Subcutaneous abdominal adipose tissue (tissue), 5 donors: ENCODE data around the gene FILIP1L.
A peak's percentile ranks its signal among the peaks of the same experiment; 100 is the strongest.

Experiments
- H3K27ac ChIP-seq: one replicate; pipeline ENCODE4 v1.7.0; 2013; ENCODE audit warnings: low read depth, mild to moderate bottlenecking, inconsistent platforms, low read length, moderate library complexity
- H3K27me3 ChIP-seq, 5 donors: one replicate each; pipeline ENCODE4 v1.7.0; 2013; ENCODE audit warnings: low read length in 5 of 5, inconsistent platforms in 1 of 5; ENCODE audit not compliant: control insufficient read depth in 5 of 5, insufficient read depth in 4 of 5
- H3K36me3 ChIP-seq, 5 donors: one replicate each; pipeline ENCODE4 v1.7.0; 2013; ENCODE audit warnings: low read length in 5 of 5; ENCODE audit not compliant: control insufficient read depth in 5 of 5, insufficient read depth in 5 of 5
- H3K4me1 ChIP-seq, 5 donors: one replicate each; pipeline ENCODE4 v1.7.0; 2013; ENCODE audit warnings: low read length in 5 of 5, mild to moderate bottlenecking in 3 of 5, moderate library complexity in 1 of 5; ENCODE audit not compliant: control insufficient read depth in 5 of 5, insufficient read depth in 5 of 5
- H3K4me3 ChIP-seq, 5 donors: one replicate each; pipeline ENCODE4 v1.7.0; 2013; ENCODE audit warnings: low read length in 5 of 5, low read depth in 1 of 5
- H3K9ac ChIP-seq, 5 donors: one replicate each; pipeline ENCODE4 v1.7.0; 2013; ENCODE audit warnings: low read length in 5 of 5, mild to moderate bottlenecking in 4 of 5, moderate library complexity in 3 of 5
- H3K9me3 ChIP-seq, 5 donors: one replicate each; pipeline ENCODE4 v1.7.0; 2013; ENCODE audit warnings: low read length in 5 of 5; ENCODE audit not compliant: control insufficient read depth in 5 of 5
- donor health status: healthy.
- donor health status: healthy.
- donor health status: healthy.
- donor health status: healthy.
- donor health status: healthy.

FILIP1L gene

DNA sequence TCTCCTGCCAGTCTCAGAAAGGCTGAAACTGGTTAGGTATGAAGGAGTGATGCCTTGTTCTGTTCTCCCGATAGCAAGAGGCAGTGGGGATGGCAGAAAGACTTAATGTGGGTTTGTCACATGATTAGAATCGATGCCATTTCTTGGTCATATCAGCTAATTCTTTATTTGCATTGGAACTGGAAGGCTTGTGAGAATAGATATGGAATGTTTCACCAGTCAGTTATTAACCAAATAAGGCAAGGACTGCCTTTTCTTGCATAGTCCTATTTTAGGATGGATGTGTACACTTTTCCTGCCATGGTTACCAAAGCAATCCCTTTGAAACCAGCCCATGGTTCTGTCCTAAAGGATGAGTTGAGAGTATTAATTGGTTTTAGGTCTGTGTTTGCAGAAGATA, 33.7 kb downstream of the FILIP1L start:
- peaks cover 0 to 15% (median 14%) of the 10 kb centered on the region in 5 donors for H3K4me1 ChIP-seq
- H3K9me3 ChIP-seq, result no peaks in the 10 kb centered on the region
- H3K27me3 ChIP-seq, result no peaks in the 10 kb centered on the region
- H3K36me3 ChIP-seq, result no peaks in the 10 kb centered on the region
- H3K4me3 ChIP-seq, result no peak overlapping the region
- no peak overlapping the region for H3K9ac ChIP-seq
- no peak overlapping the region for H3K27ac ChIP-seq

- Histone ChIP-seq H3K27me3 (no peaks in the 10 kb centered on the region), H3K4me1 (peaks cover 0 to 27% (median 15%) of the 10 kb centered on the region in 5 donors), H3K9me3 (no peaks in the 10 kb centered on the region), H3K4me3 (no peak overlapping the region), H3K27ac (no peak overlapping the region), H3K36me3 (no peaks in the 10 kb centered on the region), H3K9ac (no peak overlapping the region)
Observed at GRCh38 chr3:100079328-100079727, 35.0 kb downstream of the FILIP1L start.

GRCh38 chr3:100076731-100077529, 37.4 kb downstream of the FILIP1L start:
- H3K9ac ChIP-seq, result no peak overlapping the region
- H3K9me3 ChIP-seq, result no peaks in the 10 kb centered on the region
- no peaks in the 10 kb centered on the region for H3K27me3 ChIP-seq
- peak overlapping the region; percentile 69 for H3K27ac ChIP-seq
- H3K36me3 ChIP-seq, result no peaks in the 10 kb centered on the region
- H3K4me1 ChIP-seq, result peaks cover 0 to 49% (median 37%) of the 10 kb centered on the region in 5 donors
- no peak overlapping the region for H3K4me3 ChIP-seq

DNA sequence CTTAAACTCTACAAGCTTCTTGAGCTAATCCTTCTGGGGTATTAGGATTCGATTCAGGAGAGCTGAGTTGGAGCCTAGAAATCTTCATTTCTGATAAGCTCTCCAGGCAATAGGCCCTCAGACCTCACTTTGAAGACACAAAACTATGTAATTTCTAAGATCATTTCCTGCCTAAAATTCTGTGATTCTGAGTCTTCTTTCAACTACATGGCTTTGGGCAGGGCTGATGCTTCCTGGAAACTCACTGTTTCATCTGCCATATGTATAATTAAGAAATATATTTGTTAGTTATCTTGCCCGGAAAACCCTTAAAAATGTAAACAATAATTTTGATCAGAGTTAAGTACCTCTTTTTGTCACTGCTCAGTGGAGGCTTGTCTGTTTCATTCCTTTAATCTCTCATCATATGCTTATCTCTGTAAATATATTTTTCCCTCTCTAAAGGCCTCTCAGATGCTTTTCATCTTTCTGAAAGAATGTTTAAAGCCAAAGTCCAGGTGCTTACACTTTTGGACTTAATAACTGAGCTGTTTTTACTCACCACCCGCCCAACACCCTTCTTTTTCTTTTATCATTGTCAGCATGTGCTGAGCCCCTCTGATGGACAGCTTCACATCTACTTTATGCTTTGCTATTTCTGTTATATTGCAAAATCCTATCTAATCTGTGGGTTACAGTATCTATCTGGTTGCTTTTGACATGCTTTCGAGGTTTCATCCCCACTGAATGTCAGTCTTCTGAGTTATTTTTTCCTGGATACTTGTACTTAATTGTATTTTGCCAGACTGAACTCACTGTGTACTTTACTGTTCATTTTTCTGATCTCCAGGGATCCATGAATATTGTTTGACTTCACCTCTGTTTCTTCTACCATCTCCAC, 38.2 kb downstream of the FILIP1L start:
- Histone ChIP-seq H3K9ac (peak overlapping the region in 1 of 5 donors; percentile 34), H3K9me3 (no peaks in the 10 kb centered on the region), H3K36me3 (no peaks in the 10 kb centered on the region), H3K27me3 (no peaks in the 10 kb centered on the region), H3K4me1 (peaks cover 0 to 53% (median 42%) of the 10 kb centered on the region in 5 donors), H3K4me3 (no peak overlapping the region), H3K27ac (peak overlapping the region; percentile 69)

- no peak overlapping the region for H3K4me3 ChIP-seq
- H3K27me3 ChIP-seq, result no peaks in the 10 kb centered on the region
- peaks cover 0 to 53% (median 42%) of the 10 kb centered on the region in 5 donors for H3K4me1 ChIP-seq
- peak overlapping the region; percentile 69 for H3K27ac ChIP-seq
- peak overlapping the region in 1 of 5 donors; percentile 19 for H3K9ac ChIP-seq
- H3K9me3 ChIP-seq, result no peaks in the 10 kb centered on the region
- no peaks in the 10 kb centered on the region for H3K36me3 ChIP-seq
Observed at GRCh38 chr3:100075196-100075595, 39.1 kb downstream of the FILIP1L start.

DNA sequence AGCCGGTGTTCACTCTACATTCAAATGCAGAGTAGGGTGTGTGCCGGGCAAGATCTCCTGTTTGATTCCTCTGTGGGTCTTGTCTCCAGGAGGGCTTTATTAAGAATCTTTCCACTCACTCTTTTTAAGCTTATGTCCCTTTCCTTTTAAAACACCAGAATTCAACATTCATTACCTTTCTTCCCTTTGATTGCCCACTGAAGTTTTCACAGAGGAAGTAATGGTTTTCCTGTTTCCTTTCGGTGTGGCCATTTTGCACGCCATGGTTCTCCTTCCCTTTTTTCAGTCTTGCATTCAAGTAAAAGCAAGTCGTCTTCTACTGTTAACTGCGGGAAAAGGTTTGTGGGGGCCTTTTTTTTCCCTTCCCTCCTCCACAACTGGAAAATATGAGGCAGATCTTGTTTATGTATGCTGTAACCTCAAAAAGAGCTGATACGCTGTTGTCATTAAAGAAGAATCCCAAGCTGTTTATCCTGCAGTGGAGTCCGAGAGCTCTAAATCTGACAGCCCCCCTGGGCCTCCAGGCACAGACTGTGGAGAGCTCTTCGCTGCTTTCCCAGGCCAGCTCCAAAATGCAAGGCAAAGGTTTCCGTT, 40.5 kb downstream of the FILIP1L start:
- Histone ChIP-seq H3K9ac (peak overlapping the region in 4 of 5 donors; percentile 7 to 71 (median 44)), H3K36me3 (no peaks in the 10 kb centered on the region), H3K27ac (peak overlapping the region; percentile 76), H3K4me1 (peaks cover 0 to 58% (median 48%) of the 10 kb centered on the region in 5 donors), H3K27me3 (no peaks in the 10 kb centered on the region), H3K4me3 (peak overlapping the region; percentile 6 to 45 (median 21)), H3K9me3 (no peaks in the 10 kb centered on the region)

DNA sequence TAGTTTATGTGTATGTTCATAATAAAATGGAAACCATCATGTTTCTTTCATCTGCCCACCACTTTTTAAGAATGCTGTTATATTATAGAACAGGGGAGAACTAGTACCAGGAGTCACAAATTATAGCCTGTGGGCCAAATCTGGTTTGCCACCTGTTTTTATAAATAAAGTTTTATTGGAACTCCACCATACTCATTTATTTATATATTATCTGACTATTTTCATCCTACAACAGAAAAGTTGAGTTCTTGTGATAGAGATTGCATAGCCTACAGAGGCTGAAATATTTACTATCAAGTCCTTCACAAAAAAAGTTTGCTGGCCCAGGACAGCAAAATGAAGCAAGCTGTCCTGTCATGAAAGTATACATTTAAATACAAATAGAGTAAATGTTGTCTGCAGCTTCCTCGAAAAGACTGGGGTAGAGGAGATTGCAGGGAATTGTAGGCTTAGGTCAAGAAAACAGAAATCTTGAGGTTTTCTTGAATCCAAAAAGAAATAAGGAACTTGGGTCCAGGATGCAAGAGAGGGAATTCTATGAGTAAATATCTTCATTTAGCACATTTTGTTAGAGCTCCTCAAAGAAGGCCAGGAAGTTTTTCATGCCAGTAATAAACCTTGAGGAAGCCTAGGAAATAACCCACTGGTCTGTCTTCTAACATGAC, 41.1 kb downstream of the FILIP1L start:
- peak overlapping the region; percentile 76 for H3K27ac ChIP-seq
- H3K36me3 ChIP-seq, result no peaks in the 10 kb centered on the region
- no peaks in the 10 kb centered on the region for H3K9me3 ChIP-seq
- H3K9ac ChIP-seq, result peak overlapping the region in 1 of 5 donors; percentile 71
- peaks cover 0 to 58% (median 48%) of the 10 kb centered on the region in 5 donors for H3K4me1 ChIP-seq
- peak overlapping the region; percentile 6 to 45 (median 21) for H3K4me3 ChIP-seq
- no peaks in the 10 kb centered on the region for H3K27me3 ChIP-seq

- H3K4me3 ChIP-seq, result peak overlapping the region in 1 of 5 donors; percentile 8
- H3K27me3 ChIP-seq, result no peaks in the 10 kb centered on the region
- H3K4me1 ChIP-seq, result peaks cover 0 to 58% (median 48%) of the 10 kb centered on the region in 5 donors
- peak overlapping the region; percentile 76 for H3K27ac ChIP-seq
- H3K36me3 ChIP-seq, result no peaks in the 10 kb centered on the region
- H3K9me3 ChIP-seq, result no peaks in the 10 kb centered on the region
- no peak overlapping the region for H3K9ac ChIP-seq
Observed at GRCh38 chr3:100072326-100073048, 41.8 kb downstream of the FILIP1L start.

- H3K4me3 ChIP-seq, result peak overlapping the region in 1 of 5 donors; percentile 36
- peaks cover 0 to 36% (median 33%) of the 10 kb centered on the region in 5 donors for H3K4me1 ChIP-seq
- H3K9ac ChIP-seq, result no peak overlapping the region
- H3K36me3 ChIP-seq, result no peaks in the 10 kb centered on the region
- H3K27me3 ChIP-seq, result no peaks in the 10 kb centered on the region
- H3K27ac ChIP-seq, result peak overlapping the region; percentile 27
- H3K9me3 ChIP-seq, result no peaks in the 10 kb centered on the region
Observed at GRCh38 chr3:100069472-100069871, 44.8 kb downstream of the FILIP1L start.
